ENCODE measurements around the gene CGN.

The CGN gene

DNA sequence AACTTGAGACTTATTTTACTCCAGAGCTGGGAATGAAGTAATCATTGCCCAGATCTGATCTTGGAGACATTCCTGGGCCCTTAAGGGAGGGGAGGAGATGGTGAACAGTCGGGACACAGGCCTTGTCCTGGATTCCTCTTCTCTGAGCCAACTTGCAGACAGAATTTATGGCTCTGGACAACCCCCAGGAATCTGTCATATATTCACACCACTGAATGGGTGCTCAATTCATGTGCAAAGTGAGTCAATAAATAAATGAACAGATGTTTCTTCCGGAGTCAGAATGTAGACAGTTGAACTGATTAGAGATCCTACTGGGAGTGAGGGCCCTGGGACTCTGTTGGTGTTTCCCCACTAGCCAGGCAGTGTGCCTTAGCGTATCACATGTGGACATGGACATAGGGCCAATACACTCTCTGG, 31.5 kb downstream of the CGN start:
- no peak for TF ChIP-seq Cebpa-rat (IDR thresholded peaks at IDR 0.05)
- Histone ChIP-seq H3K27me3 (peaks cover 26 to 37% (median 34%) of the 10 kb centered on the region in 11 experiments), H3K4me2 (no peak overlapping the region), H3K36me3 (no peaks in the 10 kb centered on the region), H4K20me1 (0 out of 22 replicates have a peak, but pooled peaks cover 0 to 3% (median 0%) of the 10 kb centered on the region in 11 experiments), H3K9me3 (replicated peaks in 1 of 11) (peaks cover 0 to 11% (median 0%) of the 10 kb centered on the region in 11 experiments; a peak in 2 of 22 replicates), H3K27ac (no peak overlapping the region), H3K4me1 (peaks cover 17 to 30% (median 23%) of the 10 kb centered on the region in 10 experiments), H3K9ac (no peak overlapping the region), H3K4me3 (no peak overlapping the region)

DNA sequence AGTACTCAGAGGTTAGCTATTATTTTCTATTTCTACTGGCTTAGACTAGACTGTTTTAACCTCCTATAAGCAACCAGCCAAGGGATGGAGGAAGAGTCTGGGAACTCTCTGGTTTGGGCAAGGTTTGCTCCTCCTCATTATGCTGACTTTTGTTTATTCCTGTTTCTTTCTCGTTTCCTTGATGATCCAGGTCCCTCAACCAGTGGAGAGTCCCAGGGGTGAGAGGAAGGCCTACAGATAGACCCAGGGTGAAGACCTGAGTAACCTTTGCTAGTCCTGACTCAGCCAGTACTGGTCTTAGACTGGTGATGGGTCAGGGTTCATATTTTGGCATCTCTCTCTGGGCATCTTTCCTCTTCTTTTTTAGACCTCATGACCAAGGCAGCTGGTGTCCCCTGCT, 34.4 kb downstream of the CGN start:
- H3K36me3 ChIP-seq, result no peaks in the 10 kb centered on the region
- no peak overlapping the region for H3K9ac ChIP-seq
- H3K27ac ChIP-seq, result no peak overlapping the region
- TF ChIP-seq Cebpa-rat (IDR thresholded peaks at IDR 0.05), result no peak
- H3K9me3 ChIP-seq (replicated peaks in 1 of 11), result peaks cover 0 to 8% (median 0%) of the 10 kb centered on the region in 11 experiments; a peak in 2 of 22 replicates
- no peaks in the 10 kb centered on the region for H4K20me1 ChIP-seq
- no peak overlapping the region for H3K4me2 ChIP-seq
- H3K27me3 ChIP-seq, result peaks cover 18 to 24% (median 21%) of the 10 kb centered on the region in 11 experiments
- no peak overlapping the region for H3K4me3 ChIP-seq
- H3K4me1 ChIP-seq, result peaks cover 5 to 19% (median 12%) of the 10 kb centered on the region in 10 experiments

DNA sequence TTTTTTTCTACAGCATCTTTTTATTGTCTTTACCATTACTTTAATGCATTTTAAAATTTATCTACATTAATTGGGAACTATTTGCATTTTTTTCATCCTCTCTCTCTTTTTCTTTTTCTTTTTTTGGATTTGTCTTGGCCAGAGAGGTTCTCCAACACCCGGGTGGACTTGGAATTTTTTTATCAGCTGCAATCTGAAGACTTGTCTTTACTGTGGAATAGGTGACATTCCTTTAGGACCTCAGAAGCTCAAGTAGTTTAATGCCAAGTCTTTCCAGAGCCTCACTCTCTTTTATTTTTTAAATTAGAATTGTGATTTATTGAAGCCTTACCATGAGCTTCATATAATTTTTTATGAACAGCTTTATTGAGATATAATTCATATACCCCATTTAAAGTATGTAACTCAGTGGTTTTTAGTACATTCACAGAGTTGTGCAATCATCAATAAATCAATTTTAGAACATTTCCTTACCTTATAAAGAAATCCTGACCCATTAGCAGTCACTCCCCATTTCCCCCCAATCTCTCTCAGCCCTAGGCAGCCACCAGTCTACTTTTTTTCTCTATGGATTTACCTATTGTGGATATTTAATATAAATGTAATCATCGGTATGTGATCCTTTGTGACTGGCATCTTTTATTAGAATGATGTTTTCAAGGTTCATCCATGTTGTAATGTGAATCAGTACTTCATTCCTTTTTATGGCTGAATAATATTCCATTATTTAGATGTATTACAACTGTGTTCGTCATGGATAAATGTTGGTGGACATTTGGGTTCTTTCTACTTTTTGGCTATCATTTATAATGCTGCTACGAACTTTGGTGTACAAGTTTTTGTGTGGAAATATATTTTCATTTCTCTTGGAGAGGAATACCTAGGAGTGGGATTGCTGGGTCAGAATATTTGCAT, 35.1 kb downstream of the CGN start:
- 0 out of 22 replicates have a peak, but pooled peaks of 1 of the 11 experiments have one; percentile 15 for TF ChIP-seq Cebpa-rat (IDR thresholded peaks at IDR 0.05)
- Histone ChIP-seq H3K4me3 (no peak overlapping the region), H3K9me3 (replicated peaks in 1 of 11) (0 out of 22 replicates have a peak, but pooled peaks cover 0 to under 1% (median 0%) of the 10 kb centered on the region in 11 experiments), H4K20me1 (no peaks in the 10 kb centered on the region), H3K27me3 (peaks cover 11 to 17% (median 14%) of the 10 kb centered on the region in 11 experiments), H3K4me2 (no peak overlapping the region), H3K27ac (no peak overlapping the region), H3K9ac (no peak overlapping the region), H3K36me3 (no peaks in the 10 kb centered on the region), H3K4me1 (peaks cover 0 to 11% (median 5%) of the 10 kb centered on the region in 10 experiments; a peak in 12 of 20 replicates)

DNA sequence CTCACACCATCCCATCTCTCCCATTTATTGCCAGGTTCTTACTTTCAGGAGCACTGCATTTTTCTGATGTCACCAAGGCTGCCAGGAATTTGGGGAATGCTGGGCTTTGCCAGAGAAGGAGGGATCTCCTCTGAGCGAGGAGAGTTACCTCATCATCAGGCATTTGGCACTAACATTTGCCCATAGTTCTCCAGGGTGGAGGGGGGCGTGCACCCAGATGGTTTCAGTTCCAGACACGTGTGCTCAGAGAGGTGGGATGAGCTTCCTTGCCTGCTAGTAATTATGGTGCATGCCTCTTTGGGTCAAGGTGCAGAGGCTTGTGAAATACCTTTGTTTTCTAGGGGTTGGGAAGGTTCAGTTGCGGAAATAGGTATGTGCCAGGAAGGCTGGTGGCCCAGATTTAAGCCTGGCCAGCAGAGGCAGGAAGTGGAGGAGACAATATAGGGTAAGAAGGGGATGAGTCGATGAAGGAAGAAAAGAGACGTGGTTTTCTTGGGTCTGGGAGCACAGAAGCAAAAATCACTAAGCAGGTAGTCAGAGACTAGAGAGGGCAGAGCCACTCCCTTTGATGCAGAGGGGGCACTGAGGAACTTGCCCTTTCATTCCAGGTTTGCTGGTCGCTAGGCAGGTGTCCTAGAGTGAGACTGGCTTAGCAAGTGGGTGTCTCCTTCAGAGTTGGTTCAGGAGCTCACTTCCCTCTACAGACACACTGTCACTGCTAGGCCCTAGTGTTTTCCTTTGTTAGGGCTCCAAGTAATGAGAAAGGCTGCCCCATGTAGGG, 36.1 kb downstream of the CGN start:
- peaks cover 0 to 10% (median 3%) of the 10 kb centered on the region in 10 experiments; a peak in 8 of 20 replicates for H3K4me1 ChIP-seq
- H3K9me3 ChIP-seq (replicated peaks in 1 of 11), result no peaks in the 10 kb centered on the region
- no peak overlapping the region for H3K27ac ChIP-seq
- H3K27me3 ChIP-seq, result peaks cover under 1 to 6% (median 4%) of the 10 kb centered on the region in 11 experiments; a peak in 14 of 22 replicates
- H3K36me3 ChIP-seq, result no peaks in the 10 kb centered on the region
- H3K9ac ChIP-seq, result no peak overlapping the region
- TF ChIP-seq Cebpa-rat (IDR thresholded peaks at IDR 0.05), result no peak
- no peak overlapping the region for H3K4me3 ChIP-seq
- no peaks in the 10 kb centered on the region for H4K20me1 ChIP-seq
- peak overlapping the region in 5 of 11 experiments; percentile 6 to 32 (median 22); a peak in 3 of 22 replicates for H3K4me2 ChIP-seq

DNA sequence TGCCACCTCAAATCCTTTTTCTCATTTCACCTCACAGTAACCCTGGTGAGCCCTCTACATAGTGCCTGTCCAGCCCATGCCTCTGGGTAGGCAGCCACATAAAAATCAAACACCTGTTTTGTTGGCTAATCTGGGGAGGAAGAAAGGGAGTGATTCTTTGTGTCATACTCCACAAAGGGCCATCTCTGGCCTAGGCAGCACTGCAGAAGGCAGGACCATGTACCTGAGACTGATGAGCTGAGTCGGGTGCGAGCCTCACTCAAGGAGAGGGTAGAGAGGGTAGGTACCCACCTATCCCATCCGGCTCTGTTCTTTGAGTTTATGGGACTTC, 36.7 kb downstream of the CGN start:
- Histone ChIP-seq H3K36me3 (no peaks in the 10 kb centered on the region), H3K4me2 (peak overlapping the region in 1 of 11 experiments; percentile 26; a peak in 1 of 22 replicates)

DNA sequence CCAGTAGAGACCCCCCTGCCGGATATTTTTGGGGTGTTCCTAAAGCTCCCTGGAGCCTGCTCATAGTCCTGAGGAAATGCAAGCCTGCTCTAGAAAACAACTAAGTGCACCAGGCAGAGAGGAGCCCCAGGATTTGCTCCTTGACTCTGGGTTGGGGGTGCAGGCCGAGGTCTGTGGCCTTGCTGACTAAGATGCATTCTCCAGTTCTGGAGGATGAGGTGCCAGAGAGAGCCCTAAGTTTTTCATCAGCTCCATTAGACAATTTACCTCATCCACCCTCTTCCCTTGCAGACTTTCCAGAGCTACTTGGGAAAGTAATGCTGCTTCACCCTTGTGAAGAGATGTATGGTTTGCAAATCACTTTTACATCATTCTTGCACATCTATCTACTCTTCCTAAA, 38.0 kb downstream of the CGN start:
- Histone ChIP-seq H3K9ac (no peak overlapping the region), H3K9me3 (replicated peaks in 1 of 11) (no peaks in the 10 kb centered on the region), H3K36me3 (no peaks in the 10 kb centered on the region), H3K4me2 (no peak overlapping the region), H3K27ac (no peak overlapping the region), H3K27me3 (no peaks in the 10 kb centered on the region), H3K4me1 (peaks cover 0 to 10% (median 3%) of the 10 kb centered on the region in 10 experiments; a peak in 8 of 20 replicates), H3K4me3 (no peak overlapping the region), H4K20me1 (no peaks in the 10 kb centered on the region)
- no peak for TF ChIP-seq Cebpa-rat (IDR thresholded peaks at IDR 0.05)

More for the DNA sequence above, 36.7 kb downstream of the CGN start:
- Histone ChIP-seq H3K27ac (no peak overlapping the region), H3K27me3 (0 out of 22 replicates have a peak, but pooled peaks cover 0 to under 1% (median 0%) of the 10 kb centered on the region in 11 experiments), H3K9me3 (replicated peaks in 1 of 11) (no peaks in the 10 kb centered on the region), H3K9ac (no peak overlapping the region), H3K4me1 (peaks cover 0 to 10% (median 3%) of the 10 kb centered on the region in 10 experiments; a peak in 8 of 20 replicates), H4K20me1 (no peaks in the 10 kb centered on the region), H3K4me3 (no peak overlapping the region)
- no peak for TF ChIP-seq Cebpa-rat (IDR thresholded peaks at IDR 0.05)

DNA sequence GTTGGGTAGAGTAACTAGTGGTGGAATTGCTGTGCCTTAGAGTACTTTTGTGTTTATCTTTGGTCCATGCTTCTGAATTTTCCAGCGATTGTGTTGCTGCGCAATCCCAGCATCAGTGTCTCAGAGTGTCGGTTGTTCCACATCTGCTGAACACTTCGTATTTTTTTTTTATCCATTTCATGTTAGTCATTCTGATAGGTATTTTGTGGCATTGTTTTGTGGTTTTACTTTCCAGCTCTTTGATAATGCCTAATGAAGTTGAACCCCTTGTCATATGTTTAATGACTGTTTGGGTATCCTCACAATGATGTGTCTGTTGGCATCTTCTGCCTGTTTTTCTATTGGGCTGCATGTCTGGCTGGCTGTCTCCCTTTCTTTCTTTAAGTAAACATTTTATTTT, 42.5 kb downstream of the CGN start:
- Histone ChIP-seq H3K4me3 (no peak overlapping the region), H3K9ac (no peak overlapping the region), H3K27ac (no peak overlapping the region), H3K4me1 (peaks cover 0 to 4% (median 0%) of the 10 kb centered on the region in 10 experiments; a peak in 1 of 20 replicates), H4K20me1 (no peaks in the 10 kb centered on the region), H3K27me3 (no peaks in the 10 kb centered on the region), H3K36me3 (no peaks in the 10 kb centered on the region), H3K9me3 (replicated peaks in 1 of 11) (no peaks in the 10 kb centered on the region), H3K4me2 (no peak overlapping the region)
- TF ChIP-seq Cebpa-rat (IDR thresholded peaks at IDR 0.05), result no peak

DNA sequence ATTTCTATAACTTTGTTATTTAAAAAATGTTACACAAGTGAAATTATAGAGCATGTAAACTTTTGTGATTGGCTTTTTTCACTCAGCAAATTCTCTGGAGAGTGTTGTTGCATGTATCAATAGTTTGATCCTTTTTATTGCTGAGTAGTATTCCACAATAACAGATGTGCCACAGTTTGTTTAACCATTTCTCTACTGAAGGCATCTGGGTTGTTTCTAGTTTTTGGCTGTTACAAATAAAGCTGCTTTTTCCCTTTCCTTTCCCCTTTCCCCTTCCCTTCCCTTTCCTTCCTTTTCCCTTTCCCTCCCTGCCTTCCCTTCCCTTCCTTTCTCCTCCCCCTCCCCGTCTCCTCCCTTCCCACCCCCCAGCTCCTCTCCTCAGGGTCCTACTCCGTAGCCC, 44.9 kb downstream of the CGN start:
- Histone ChIP-seq H3K9ac (no peak overlapping the region), H3K27me3 (no peaks in the 10 kb centered on the region), H3K4me3 (no peak overlapping the region), H3K4me2 (no peak overlapping the region), H3K27ac (no peak overlapping the region), H3K4me1 (peaks cover 0 to 10% (median 3%) of the 10 kb centered on the region in 10 experiments; a peak in 7 of 20 replicates), H3K9me3 (replicated peaks in 1 of 11) (no peaks in the 10 kb centered on the region), H4K20me1 (no peaks in the 10 kb centered on the region), H3K36me3 (no peaks in the 10 kb centered on the region)
- TF ChIP-seq Cebpa-rat (IDR thresholded peaks at IDR 0.05), result no peak

DNA sequence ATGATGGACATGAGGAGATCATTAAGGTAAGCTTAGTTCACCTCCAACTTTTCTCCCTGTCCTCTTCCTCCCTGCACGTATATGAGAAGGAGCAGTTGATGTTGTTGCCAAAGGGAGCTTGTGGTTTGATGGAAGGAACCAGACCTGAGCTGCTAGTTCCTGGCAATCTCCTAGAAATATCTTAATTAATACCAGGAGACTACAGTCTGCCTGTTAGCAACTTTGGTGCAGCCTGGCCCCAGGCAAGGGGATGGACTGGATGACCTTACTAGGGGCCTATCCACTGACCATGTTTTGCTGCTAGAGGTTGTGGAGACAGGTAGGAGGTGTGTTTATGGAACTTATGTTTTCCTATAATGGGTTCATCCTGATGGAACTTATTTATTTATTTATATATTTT, 51.5 kb downstream of the CGN start:
- TF ChIP-seq Cebpa-rat (IDR thresholded peaks at IDR 0.05), result no peak
- H3K4me2 ChIP-seq, result no peak overlapping the region
- no peak overlapping the region for H3K27ac ChIP-seq

More for the DNA sequence above, 51.5 kb downstream of the CGN start:
- Histone ChIP-seq H3K4me3 (no peak overlapping the region), H3K9ac (no peak overlapping the region), H4K20me1 (no peaks in the 10 kb centered on the region), H3K36me3 (no peaks in the 10 kb centered on the region), H3K9me3 (replicated peaks in 1 of 11) (no peaks in the 10 kb centered on the region), H3K4me1 (peaks cover 0 to 13% (median 3%) of the 10 kb centered on the region in 10 experiments; a peak in 8 of 20 replicates), H3K27me3 (no peaks in the 10 kb centered on the region)
